Parathyroid adenoma (tissue), 2 donors: Measurements from ENCODE around the gene FEN1.
A peak's percentile ranks its signal among the peaks of the same experiment; 100 is the strongest.

Experiments
- H2AFZ ChIP-seq: fragments of 300-600 bp; sonication (generic); one replicate; pipeline ENCODE4 v1.7.0; 2017; ENCODE audit warnings: antibody characterized with exemption, mild to moderate bottlenecking
- H3K27ac ChIP-seq: fragments of 300-600 bp; sonication (generic); one replicate; pipeline ENCODE4 v1.7.0; 2017
- H3K27me3 ChIP-seq: fragments of 300-600 bp; sonication (generic); one replicate; pipeline ENCODE4 v1.7.0; 2017; ENCODE audit warnings: low read length; ENCODE audit not compliant: control insufficient read depth, insufficient read depth
- H3K36me3 ChIP-seq: fragments of 300-600 bp; sonication (generic); one replicate; pipeline ENCODE4 v1.7.0; 2017; ENCODE audit warnings: low read length; ENCODE audit not compliant: control insufficient read depth, insufficient read depth
- H3K4me1 ChIP-seq: fragments of 300-600 bp; sonication (generic); one replicate; pipeline ENCODE4 v1.7.0; 2017; ENCODE audit warnings: control low read depth
- H3K4me2 ChIP-seq: fragments of 300-600 bp; sonication (generic); one replicate; pipeline ENCODE4 v1.7.0; 2017; ENCODE audit warnings: low read length
- H3K4me3 ChIP-seq: fragments of 300-600 bp; sonication (generic); one replicate; pipeline ENCODE4 v1.7.0; 2017; ENCODE audit warnings: low read depth, low read length
- H3K79me2 ChIP-seq: fragments of 300-600 bp; sonication (generic); one replicate; pipeline ENCODE4 v1.7.0; 2017; ENCODE audit warnings: control low read depth
- H3K9ac ChIP-seq: fragments of 300-600 bp; sonication (generic); one replicate; pipeline ENCODE4 v1.7.0; 2017; ENCODE audit warnings: mild to moderate bottlenecking
- H3K9me3 ChIP-seq: fragments of 300-600 bp; sonication (generic); one replicate; pipeline ENCODE4 v1.7.0; 2017; ENCODE audit warnings: low read length; ENCODE audit not compliant: control insufficient read depth
- CTCF ChIP-seq: fragments of 300-600 bp; sonication (generic); IDR thresholded peaks from one replicate; pipeline ENCODE4 v1.7.0; 2017; ENCODE audit warnings: antibody characterized with exemption, mild to moderate bottlenecking
- donor health status: primary hyperparathyroidism.

Gene FEN1

GRCh38 chr11:61794579-61794978, 1.9 kb downstream of the FEN1 start:
- H3K36me3 ChIP-seq = no peaks in the 10 kb centered on the region
- H3K79me2 ChIP-seq = peaks cover 3% of the 10 kb centered on the region
- no peak for TF ChIP-seq CTCF
- no peak overlapping the region for H3K9ac ChIP-seq
- H2AFZ ChIP-seq = no peak overlapping the region
- no peaks in the 10 kb centered on the region for H3K9me3 ChIP-seq
- no peaks in the 10 kb centered on the region for H3K27me3 ChIP-seq
- no peak overlapping the region for H3K27ac ChIP-seq
- no peak overlapping the region for H3K4me2 ChIP-seq
- no peak overlapping the region for H3K4me3 ChIP-seq
- peaks cover 2% of the 10 kb centered on the region for H3K4me1 ChIP-seq

GRCh38 chr11:61795459-61795858, 2.7 kb downstream of the FEN1 start:
- H3K4me3 ChIP-seq = no peak overlapping the region
- H3K9ac ChIP-seq = no peak overlapping the region
- no peak for TF ChIP-seq CTCF
- no peak overlapping the region for H3K4me2 ChIP-seq
- no peak overlapping the region for H2AFZ ChIP-seq
- H3K79me2 ChIP-seq = peaks cover 3% of the 10 kb centered on the region
- H3K9me3 ChIP-seq = no peaks in the 10 kb centered on the region
- H3K27ac ChIP-seq = no peak overlapping the region
- H3K27me3 ChIP-seq = no peaks in the 10 kb centered on the region
- H3K36me3 ChIP-seq = no peaks in the 10 kb centered on the region
- H3K4me1 ChIP-seq = peaks cover 2% of the 10 kb centered on the region

GRCh38 chr11:61795876-61796526, 3.3 kb downstream of the FEN1 start:
- H3K4me3 ChIP-seq = no peak overlapping the region
- H3K36me3 ChIP-seq = no peaks in the 10 kb centered on the region
- H3K4me1 ChIP-seq = peaks cover 2% of the 10 kb centered on the region
- no peak overlapping the region for H3K27ac ChIP-seq
- H2AFZ ChIP-seq = no peak overlapping the region
- H3K9me3 ChIP-seq = no peaks in the 10 kb centered on the region
- H3K27me3 ChIP-seq = no peaks in the 10 kb centered on the region
- TF ChIP-seq CTCF = no peak
- H3K9ac ChIP-seq = no peak overlapping the region
- no peak overlapping the region for H3K4me2 ChIP-seq
- H3K79me2 ChIP-seq = peaks cover 3% of the 10 kb centered on the region

- peak; percentile 69 for TF ChIP-seq CTCF
Observed at GRCh38 chr11:61797263-61797944, 4.7 kb downstream of the FEN1 start.

More at GRCh38 chr11:61797263-61797944, 4.7 kb downstream of the FEN1 start:
- Histone ChIP-seq H3K9me3 (no peaks in the 10 kb centered on the region), H3K27me3 (no peaks in the 10 kb centered on the region), H3K27ac (peak overlapping the region; percentile 46), H3K4me3 (peak overlapping the region; percentile 16), H3K36me3 (no peaks in the 10 kb centered on the region), H3K9ac (no peak overlapping the region), H3K79me2 (peaks cover 3% of the 10 kb centered on the region), H3K4me2 (peak overlapping the region; percentile 17), H2AFZ (peak overlapping the region; percentile 69), H3K4me1 (peaks cover 2% of the 10 kb centered on the region)
